NB4 (cell line): ENCODE data around the gene LRRC27.

Experiments
- DNase-seq: peaks from one replicate; pipeline ENCODE4 v3.0.0; 2010; ENCODE audit warnings: low read depth
- H3K4me3 ChIP-seq: one replicate; pipeline ENCODE4 v1.5.1; 2011; ENCODE audit warnings: mild to moderate bottlenecking, low read depth, low read length, moderate library complexity
- CTCF ChIP-seq: IDR thresholded peaks from one replicate; pipeline ENCODE4 v1.5.1; 2012; ENCODE audit warnings: low read depth, low read length
- MAX ChIP-seq: IDR thresholded peaks from 2 replicates; pipeline ENCODE4 v1.6.1; 2011; ENCODE audit warnings: low read depth, low read length
- MYC ChIP-seq: IDR thresholded peaks from 2 replicates; pipeline ENCODE4 v1.6.1; 2011; ENCODE audit warnings: low read depth, low read length
- POLR2A ChIP-seq: IDR thresholded peaks from 2 replicates; pipeline ENCODE4 v1.6.1; 2011; ENCODE audit warnings: mild to moderate bottlenecking; ENCODE audit not compliant: insufficient read length; ENCODE audit errors: extremely low read depth

Gene LRRC27

GRCh38 chr10:132393695-132394181, 61.7 kb downstream of the LRRC27 start:
- DNase-seq: peak; percentile 86
- H3K4me3 ChIP-seq: no peak overlapping the region
- TF ChIP-seq POLR2A: no peak
- TF ChIP-seq CTCF: no peak
- TF ChIP-seq MYC: no peak
- TF ChIP-seq MAX: no peak

- no peak overlapping the region for H3K4me3 ChIP-seq
- DNase-seq: no peak
- no peak for TF ChIP-seq MYC
- no peak for TF ChIP-seq MAX
- no peak for TF ChIP-seq POLR2A
- TF ChIP-seq CTCF: no peak
Measured at GRCh38 chr10:132394201-132394811, 62.3 kb downstream of the LRRC27 start.

GRCh38 chr10:132394936-132395703, 63.1 kb downstream of the LRRC27 start:
- no peak overlapping the region for H3K4me3 ChIP-seq
- no peak for DNase-seq
- no peak for TF ChIP-seq MAX
- TF ChIP-seq MYC: no peak
- TF ChIP-seq CTCF: no peak

GRCh38 chr10:132395704-132396493, 63.9 kb downstream of the LRRC27 start:
- TF ChIP-seq POLR2A (no peak), CTCF (no peak), MYC (no peak), MAX (no peak)
- no peak for DNase-seq
- H3K4me3 ChIP-seq: no peak overlapping the region

GRCh38 chr10:132396494-132397035, 64.6 kb downstream of the LRRC27 start:
- TF ChIP-seq MYC (no peak), CTCF (peak; percentile 11), MAX (no peak)
- no peak overlapping the region for H3K4me3 ChIP-seq
- peak; percentile 82 for DNase-seq
